ENCODE results near the gene ZNF423.

The ZNF423 gene

DNA sequence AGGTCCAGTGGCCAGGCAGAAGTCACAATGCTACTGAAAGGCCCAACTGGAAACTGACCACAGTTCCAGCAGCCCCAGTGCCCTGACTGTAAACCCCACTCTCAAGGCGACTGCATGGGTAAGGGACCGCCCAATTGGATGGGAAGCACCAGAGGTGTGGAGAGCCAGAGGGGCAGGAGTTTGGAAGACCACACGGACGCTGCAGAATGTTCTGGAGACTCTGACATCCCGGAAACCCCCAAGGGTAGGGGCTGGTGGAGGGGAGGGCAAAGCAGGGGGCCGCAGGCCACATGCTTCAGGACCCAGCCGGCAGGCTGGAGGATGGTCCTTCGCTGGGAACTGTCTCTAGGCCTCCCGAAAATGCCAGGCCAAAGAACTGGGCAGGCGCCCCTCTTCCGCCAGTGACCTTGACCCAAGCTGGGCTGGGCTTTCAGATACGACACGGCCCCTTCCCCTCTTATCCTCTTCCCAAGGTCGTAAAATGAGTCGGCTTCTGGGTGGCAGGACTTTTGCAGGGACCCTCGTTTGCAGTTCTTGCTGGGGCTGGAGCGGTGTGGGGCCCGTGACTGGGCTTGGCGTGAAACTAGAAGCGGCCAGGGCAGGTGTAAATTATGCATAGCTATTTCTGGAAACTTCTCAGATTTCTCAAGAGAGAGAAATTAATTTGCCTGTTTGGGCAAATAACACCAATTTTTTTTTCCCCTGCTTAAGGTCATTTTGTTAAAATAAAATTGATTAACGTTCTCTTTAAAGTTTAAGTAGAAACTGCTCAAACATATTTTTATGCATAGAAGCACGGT, 372.1 kb downstream of the ZNF423 start:
- DNase-seq, result no peak

DNA sequence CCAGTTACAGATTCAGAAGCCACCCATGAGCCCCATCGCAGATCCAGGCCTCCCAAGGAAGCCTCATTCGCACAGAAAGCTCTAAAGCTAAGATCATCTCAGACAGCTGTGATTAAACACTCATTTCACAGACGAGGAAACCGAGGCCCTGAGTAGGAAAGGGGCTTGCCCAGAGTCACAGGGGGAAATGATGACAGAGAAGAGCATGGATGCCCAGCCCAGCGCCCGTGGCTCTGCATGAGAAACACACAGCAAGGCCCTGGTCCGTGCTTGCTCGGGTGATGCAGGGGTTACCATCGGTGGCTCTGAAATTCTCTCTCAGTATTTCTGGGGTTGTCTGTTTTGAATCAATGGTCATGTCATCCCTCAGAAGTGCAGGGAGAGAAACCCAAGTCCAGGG, 372.7 kb downstream of the ZNF423 start:
- no peak for DNase-seq

DNA sequence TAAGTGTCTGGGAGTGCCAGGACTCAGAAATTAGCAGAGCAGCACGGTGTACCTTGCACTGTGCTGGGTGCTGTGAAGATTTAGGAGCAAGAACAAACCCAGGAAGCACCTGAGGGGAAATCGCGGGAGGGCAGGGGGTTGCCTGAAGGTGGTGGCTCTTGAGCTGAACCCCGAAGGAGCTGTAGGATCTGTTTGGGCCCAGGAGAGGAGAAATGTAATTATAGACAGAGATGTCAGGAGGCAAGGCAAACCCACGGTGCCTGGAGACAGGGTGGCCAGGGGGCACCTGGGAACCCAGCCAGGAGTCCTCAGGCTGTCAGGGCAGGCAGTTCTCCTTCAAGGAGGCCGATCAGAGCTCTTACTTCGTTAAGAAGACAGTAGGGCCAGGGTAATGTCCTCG, 373.2 kb downstream of the ZNF423 start:
- no peak for DNase-seq

DNA sequence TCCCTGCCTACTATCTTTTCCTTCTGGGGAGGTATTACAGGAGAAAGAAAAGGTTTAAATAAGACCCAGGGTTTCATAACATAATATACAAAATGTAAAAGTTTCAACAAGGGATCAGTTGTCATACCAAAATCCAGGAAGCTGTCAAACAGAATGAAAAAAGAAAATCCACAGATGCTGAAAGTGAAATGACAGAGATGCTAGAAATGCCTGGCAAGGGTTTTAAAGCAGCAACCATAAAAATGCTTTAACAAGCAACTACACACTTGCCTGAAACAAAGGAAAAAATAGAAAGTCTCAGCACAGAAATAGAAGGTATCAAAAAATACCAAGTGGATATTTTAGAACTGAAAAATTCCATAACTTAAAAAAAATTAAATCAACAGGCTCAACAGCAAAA, 377.3 kb downstream of the ZNF423 start:
- no peak for DNase-seq

DNA sequence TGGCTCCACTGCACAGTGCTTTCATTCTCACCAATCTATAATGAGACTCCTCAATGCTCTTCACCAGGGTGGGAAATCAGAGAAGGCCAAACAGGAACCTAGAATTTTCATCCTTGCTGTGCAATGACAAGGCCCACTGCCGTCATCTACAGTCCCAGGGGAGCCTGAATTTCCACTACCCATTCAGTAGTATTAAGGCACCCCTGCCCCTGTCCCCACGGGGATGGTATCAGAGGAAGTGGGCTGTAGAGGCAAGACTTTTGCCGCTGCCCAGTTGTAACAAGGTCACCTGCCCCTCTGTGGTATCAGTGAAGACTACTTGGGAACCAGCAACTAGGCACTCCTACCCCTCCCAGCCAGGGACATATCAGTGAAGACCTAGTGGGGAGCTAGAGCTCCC, 377.8 kb downstream of the ZNF423 start:
- DNase-seq, result no peak

DNA sequence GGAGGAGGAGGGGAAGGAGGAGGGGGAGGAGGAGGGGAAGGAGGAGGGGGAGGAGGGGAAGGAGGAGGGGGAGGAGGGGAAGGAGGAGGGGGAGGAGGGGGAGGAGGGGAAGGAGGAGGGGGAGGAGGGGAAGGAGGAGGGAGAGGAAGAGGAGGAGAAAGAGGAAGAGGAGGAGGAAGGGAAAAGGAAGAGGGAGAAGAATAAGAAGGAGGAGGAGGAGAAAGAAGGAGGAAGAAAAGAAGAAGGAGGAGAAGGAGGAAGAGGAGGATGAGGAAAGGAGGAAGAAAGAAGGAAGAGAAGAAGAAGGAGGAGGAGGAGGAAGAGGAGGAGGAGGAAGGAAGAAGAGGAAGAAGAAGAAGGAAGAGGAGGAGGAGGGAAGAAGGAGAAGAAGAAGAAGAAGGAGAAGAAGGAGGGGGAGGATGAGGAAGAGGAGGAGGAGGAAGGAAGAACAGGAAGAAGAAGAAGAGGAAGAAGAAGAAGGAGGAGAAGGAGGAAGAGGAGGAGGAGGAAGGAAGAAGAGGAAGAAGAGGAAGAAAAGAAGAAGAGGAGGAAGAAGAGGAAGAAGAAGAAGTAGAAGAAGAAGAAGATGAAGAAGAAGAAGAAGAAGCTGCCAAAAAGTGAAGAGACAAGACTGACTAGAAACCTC, 378.5 kb downstream of the ZNF423 start:
- no peak for DNase-seq

DNA sequence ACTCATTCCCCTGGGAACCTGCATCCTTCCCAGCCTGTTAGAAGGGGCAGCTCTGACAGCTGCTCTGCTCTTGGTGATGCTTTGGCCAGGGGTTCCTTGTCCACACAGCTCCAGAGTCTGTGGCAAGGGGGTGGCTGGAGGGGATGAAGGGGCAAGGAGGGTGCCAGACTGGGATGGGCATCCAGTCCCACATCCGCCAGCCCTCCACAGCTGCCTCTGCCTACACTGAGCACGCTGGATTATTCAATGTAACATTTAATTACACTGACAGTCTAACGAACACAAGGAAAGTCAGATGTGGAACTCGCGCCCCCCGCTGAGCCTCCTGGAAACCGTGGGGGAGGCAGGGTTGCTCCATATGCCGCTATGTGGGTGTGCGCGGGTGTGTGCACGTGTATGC, 381.2 kb downstream of the ZNF423 start:
- no peak for DNase-seq

DNA sequence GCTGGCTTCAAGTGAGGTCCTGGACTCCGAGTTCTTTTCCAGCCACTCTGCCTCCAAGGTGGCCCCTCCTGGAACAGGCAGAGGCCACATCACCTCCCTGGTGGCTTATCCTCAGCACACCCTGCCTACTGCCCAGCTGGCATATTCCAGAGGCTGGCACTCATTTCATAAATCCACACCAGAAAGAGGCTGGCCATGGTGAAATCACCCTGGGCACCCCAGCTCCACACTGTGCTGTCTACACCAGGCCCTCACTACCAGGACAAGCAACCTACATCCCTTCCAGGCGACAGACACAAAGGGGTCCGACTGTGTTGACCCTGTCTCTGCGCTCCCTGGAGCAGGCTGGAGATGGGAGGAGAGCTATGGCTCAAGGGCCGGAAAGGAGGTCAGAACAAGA, 382.1 kb downstream of the ZNF423 start:
- DNase-seq, result no peak

DNA sequence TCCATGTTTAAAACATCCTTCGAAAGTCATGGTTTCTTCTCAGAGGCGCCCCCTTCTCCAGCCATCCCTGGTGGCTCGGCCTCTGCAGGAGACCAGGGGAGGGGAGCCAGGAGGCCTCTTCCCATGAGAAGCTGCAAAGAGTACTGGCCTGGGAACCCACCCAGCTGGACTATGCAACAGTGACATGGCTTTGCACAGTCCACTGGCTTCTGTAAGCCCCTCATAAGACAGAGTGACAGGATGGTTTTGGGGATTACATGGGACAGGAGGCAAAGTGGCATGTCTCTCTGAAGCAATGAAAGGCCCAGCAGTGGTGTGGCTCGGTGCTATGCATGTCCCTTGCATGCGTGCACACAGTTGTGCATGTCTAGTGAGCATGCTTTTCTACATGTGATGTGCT, 382.8 kb downstream of the ZNF423 start:
- no peak for DNase-seq

DNA sequence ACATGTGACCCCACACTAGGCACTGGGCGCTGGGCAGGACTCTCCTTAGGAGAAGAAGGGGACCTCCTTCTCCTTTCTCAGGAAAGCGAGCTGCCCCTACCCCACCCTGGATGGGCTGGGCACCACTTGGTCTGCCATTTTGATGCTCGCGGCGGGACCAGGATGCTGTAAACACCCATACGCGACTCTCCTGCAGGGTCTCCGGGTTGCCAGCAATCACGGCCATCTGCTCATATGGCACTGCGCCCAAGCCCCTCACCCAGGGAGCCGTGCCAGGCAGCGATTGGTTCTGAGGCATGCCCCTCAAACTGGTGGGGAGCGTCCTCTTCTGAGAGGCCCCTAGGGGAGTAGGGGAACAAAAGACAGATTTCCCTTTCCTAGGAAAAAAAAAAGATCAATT, 383.3 kb downstream of the ZNF423 start:
- DNase-seq, result no peak

DNA sequence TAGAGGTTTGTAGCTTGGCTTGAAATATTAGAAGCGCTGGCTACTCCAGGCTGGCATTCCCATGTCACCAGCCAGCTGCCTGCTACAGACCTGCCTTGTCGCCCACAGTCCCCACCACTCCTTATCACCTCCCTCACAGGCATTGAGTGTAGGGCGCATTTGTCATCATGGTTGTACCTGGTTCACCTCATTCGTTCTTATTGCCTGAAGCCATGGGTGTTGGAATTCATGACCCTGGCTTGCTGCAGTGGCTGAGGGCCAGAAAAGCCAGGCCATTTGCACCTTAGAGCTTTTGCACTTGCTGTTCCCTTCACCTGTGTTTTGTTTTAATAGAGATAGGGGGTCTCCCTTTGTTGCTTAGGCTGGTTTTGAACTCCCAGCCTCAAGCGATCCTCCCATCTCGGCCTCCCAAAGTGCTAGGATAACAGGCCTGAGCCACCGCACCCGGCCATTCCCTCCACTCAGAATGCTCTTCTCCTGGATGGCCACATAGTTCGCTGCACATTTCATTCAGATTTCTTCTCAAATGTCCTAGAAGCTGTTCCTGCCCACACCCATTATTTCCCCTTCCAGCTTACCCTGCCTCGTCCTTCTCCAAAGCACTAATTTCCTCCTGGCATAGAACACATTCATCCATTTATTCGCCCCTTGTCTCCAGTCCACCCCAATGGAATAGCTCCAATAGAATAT, 384.7 kb downstream of the ZNF423 start:
- no peak for DNase-seq

DNA sequence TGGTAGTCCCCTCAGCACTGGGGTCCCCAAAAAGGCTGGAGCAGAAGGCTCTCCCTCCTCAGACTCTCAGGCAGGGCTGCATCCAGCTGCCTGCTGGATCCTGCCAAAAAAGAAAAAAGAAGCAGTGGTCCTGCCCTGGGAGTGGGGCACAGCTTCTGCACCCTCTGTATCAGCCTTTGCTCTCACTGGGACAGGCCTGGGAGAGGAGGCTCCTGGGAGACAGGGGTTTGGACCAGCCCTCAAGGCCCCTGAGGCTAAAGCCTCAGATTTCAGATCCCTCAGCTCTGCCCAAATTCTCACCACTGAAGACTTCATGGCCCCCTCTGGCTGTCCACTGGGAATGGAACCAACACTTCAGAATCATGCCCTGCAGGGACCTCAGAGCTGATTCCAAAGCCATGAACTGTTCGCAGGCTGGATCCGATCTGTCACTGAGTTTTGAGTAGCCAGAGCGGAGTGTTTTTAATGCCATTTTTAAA, 385.4 kb downstream of the ZNF423 start:
- no peak for DNase-seq

DNA sequence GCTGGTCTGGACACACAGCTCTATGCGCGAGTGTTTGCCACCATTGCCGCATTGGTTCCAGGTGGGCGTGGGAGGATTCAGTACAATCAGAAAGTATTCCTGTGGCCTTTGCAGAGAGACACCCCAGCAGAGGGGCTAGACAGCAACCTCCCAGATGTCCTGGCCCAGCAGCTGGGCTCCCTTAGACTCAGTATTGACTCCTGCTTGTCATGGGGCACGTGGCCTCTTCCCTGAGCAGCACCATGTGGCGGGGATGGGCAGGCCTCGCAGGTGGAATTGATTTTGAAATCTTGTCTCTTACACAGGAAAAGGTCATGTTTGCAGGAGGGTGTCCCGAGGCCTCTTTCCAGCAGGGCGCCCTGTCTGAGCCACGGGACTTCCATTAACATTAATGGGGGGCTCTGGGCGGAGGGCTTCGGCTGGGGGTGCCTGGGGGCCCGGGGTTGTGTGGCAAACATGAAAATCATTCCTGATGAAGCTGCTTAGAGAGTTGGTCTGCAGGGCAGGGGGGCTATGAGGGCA, 385.9 kb downstream of the ZNF423 start:
- DNase-seq, result no peak

DNA sequence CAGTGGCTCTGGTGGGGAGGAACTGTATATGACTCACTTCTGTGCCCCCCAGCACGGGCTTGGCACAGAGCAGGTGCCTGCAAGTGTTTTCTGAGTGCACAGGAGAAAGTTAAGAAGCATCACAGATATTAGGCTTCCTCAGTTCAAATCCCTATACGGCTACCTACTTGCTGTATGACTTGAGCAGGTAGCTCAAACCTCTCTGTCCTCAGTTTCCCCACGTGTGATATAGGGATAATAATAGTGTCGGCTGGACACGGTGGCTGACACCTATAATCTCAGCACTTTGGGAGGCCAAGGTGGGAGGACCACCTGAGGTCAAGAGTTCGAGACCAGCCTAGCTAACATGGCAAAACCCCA, 386.6 kb downstream of the ZNF423 start:
- no peak for DNase-seq

DNA sequence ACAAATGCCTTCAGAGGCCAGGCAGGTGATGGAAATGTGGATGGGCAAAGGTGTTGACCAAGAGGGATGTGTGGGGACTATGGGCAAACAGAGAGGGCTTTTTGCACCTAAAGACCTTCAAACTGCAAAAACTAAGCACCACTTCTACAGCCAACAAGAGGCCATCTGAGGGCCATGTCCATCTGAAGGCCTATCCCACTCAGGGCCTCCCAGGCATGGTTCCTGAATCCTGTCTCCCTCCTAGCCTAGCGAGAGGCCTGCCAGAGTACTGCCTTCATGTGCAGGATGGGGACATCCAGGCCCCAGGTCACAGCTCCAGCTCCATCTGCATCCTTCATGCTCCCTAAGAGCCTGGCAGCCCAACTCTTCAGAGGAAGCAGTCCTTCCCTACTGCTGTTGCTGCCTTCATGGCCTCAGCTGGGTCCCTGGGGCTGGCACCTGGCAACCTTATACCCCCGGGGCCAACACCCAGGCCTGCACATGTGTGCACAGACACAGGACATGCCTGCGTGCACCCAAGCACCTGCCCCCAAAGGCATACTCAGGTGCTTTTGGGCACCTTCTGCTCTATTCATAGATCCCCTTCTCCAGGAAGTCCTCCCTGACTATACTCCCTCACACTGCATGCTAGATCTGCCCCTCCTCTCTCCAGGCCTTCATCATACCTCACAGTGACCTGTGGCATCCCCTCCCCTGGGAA, 387.2 kb downstream of the ZNF423 start:
- no peak for DNase-seq

DNA sequence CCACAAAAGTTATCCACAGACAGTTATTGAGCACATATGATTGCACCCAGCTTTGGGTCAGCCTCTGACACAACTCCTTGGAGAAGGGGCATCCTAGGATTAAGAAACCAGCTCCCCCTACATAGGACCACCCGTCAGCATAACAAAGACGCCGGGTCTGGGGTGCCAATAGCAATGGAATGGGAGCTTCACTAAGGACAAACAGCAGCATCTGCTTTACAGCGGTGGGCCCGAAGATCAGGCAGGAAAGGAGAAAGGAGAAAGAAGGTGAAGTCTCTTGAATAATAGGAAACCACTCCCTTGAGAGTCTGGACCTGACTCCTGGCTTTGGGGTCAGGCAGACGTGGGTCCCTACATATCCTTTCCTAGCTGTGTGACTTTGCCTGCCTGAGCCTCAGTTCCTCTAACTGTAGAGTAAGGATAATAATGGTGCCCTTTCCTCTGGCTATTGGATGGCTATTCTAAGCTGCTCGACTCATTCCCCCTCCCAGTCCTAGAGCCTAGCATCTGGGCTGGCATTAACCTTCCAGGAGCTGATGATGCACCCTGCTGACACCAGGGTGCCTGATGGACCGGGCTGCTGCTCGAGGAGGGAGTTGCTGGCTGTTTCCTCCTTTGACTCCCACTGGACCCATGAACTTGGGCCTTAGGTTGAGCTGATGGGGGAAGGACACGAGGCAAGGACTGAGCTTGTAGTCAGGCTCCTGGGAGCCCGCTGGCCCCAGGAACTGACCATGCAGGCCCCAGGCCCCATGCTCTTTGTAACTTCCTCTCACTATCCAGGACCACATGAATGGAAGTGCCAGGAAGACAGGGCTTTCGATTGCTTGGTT, 388.2 kb downstream of the ZNF423 start:
- no peak for DNase-seq

DNA sequence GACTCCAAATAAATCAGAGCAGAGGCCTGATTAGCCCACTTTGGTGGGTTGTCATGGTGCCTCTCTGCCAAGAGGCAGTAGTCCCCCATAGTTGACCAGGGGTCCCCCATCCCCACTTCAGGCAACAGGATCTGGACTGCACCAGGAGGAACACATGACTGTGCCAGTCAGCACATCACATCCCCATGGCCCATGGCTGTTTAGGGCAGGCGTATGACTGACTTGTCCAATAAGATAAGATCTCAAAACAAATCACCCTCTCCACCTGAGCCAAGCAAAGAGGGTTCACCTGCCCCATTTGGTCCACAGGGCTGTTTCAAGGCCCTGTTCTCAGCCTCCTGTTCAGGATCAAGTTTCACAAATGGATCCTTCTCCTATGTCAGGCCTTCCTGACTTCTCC, 389.0 kb downstream of the ZNF423 start:
- no peak for DNase-seq

DNA sequence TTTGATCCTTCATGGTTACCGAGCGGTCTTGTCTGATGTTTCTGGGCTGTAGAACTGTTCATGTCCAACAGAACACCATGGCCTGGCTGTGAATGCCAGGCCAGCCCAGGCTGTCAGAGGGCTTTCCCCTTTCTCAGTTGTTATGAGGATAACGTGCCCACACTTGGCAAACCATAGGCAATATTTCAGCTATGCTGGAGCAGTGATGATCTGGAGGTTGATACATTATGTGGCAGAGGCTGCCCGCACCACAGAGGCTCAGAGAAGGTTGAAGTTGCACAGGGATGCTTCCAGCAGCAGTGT, 389.4 kb downstream of the ZNF423 start:
- no peak for DNase-seq

DNA sequence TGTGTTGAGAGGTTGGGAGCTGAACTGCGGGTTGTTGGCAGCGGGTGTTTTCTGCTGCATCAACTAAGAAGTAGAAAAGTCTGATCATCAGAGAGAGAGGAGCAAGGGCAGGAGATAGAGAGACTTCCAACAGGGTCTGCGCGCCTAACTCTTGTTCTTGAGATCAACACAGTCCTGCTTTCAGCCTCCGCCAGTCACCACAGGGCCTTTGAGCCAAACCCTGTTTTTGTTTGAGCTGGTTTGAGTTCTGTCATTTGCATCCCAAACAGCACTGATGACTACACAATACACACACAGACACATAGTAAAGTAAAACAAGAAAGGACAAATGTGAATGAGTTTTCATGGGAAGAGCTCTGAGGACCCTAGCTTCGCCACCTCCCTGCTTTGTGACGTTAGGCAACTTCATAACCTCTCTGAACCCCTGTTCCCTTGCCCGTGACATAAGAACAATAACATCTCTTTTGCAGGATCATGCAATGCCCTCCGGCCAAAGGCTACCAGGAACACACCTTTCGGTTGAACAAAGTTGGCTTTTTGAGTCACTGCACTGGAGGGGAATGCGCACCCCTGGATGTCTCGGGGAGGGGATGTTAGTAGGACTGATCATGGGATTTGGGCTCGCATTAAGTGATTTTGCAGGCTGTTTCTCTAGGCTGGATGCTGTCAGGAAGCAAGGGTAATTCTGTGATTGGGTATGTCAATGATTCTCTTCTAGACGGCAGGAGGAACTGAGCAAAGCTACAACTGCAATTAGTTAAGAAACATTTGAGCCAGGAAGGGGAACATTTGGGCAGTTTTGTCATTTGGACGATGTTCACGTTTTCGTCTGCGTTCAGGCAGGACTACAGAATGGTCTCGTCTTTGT, 390.0 kb downstream of the ZNF423 start:
- DNase-seq, result no peak

DNA sequence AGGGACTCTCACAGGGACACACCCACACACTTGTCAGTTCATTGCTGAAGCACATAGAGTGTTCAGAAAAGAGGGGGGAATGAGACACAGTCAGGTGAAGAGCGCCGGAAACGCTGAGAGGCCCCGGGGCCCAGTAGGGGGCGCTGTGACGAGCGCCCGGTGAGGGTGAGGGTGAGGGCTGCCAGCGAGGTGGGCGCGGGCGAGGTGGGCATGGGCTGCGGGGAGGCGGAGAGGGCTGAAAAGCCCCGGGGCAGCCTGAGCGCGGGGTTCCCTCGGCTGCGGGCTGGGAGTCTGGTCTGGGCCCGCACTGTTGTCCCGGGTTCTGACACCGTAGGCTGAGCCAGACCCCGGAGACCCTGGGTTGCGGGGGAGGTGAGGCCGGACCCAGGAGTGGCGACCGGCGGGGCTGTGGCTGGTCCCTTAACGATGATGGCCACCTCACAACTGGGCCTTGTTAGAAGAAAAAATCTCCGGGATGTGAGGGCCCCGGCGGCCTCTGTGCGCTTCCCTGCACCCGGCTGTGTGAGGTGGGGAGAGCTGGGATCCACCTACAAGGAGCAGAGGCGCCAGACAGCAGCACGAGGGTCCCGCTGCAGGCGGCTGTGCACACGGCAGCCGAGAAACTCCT, 390.9 kb downstream of the ZNF423 start:
- DNase-seq, result no peak

DNA sequence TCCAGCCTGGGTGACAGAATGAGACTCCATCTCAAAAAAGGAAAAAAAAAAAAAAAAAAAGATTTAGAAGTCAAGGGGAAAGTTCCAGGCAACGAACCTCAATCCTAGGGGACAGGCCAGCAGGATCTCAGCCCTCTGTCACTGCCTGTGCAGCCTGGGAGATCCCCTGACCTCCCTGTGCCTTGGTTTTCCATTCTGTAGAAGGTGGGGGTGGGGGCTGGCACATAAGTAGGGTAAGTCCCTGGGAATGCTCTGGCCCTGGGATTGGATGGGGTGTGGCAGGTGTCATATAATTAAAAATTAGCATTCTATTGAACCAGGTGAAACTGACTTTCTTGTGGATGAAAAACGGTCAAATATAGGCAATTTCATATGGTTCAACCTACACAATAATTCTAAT, 391.8 kb downstream of the ZNF423 start:
- DNase-seq, result no peak

All from SHP77 (cell line).